NCI-H1694 (cell line): ENCODE data around the gene COL24A1.
"Not testable (repeated sequence)": the region's sequence is repeated elsewhere in the genome, so short reads cannot be mapped to it uniquely, and the experiment has no call there.

Experiments
- DNase-seq: peaks from one replicate; lab custom pipeline; 2025; lab: John Stamatoyannopoulos, UW

Gene COL24A1

GRCh38 chr1:85984636-85985035 lies 171.9 kb downstream of the COL24A1 start:
- no peak for DNase-seq

DNA sequence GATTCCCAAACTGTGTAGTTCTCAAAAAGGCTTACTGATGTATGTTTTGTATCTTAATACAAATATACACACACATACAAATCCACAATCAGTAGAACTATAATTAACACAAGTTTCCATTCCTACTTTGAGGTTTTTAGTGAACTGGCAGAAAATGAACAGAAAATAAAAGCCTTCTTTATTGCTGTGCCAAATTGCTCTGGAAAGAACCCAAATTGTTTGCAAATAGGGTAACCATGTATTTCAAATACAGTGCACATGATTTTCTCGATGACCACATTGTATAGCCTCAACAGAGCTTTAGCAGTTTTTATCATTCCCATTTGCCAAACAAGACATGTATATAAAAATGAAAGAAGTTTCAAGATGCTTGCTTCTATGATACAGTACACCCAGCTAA lies 173.3 kb downstream of the COL24A1 start:
- no peak for DNase-seq

DNA sequence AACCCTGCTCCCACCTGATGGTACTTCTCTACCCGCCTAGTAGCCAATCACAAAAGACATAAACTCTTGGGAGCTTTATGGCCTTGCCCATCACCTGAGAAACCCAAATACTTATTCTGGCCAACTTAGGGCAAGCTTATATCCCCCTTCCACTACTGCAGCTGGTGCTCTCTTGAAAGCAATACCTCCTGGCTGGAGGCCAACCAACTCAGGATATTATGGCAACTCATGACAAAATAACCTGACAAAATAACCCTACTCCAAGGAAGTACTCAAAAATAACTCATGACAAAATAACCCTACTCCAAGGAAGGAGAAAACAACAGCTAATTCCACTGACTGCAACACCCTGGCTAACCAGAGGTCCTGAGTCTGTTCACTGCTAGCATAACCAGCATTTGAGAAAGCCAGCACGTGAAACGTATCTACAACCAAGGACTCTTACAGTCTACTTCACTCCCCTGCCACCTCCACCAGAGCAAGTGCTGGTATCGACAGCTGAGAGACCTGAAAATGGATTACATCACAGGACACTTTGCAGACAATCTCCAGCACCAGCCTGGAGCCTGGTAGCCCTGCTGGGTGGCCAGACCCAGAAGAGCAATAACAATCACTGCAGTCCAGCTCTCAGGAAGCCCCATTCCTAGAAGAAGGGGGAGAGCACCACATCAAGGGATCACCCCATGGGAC lies 179.9 kb downstream of the COL24A1 start:
- no peak for DNase-seq

- DNase-seq, result no peak
These were observed 180.6 kb downstream of the COL24A1 start for GRCh38 chr1:85975912-85976371.

DNA sequence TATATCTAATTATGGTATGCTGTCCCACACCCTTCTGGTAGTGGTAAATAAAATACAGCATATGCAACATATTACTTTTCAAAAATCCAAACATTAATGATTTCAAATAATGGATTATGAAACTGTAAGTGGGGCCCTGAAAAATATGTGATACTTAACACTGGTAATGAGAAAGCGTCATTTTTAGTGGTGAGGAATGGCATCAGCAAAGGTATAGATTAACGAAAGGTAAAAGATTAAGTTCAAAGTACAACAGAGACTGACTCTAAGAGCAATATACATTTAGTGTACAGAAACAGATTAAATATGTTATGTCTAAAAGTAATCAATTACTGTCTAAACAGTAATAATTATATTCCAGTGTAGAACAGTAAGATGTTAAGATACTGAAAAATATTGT lies 194.1 kb downstream of the COL24A1 start:
- DNase-seq, result no peak

GRCh38 chr1:85957760-85958159 lies 198.8 kb downstream of the COL24A1 start:
- DNase-seq, result no peak

GRCh38 chr1:85955218-85955617 lies 201.4 kb downstream of the COL24A1 start:
- DNase-seq, result not testable (repeated sequence)

DNA sequence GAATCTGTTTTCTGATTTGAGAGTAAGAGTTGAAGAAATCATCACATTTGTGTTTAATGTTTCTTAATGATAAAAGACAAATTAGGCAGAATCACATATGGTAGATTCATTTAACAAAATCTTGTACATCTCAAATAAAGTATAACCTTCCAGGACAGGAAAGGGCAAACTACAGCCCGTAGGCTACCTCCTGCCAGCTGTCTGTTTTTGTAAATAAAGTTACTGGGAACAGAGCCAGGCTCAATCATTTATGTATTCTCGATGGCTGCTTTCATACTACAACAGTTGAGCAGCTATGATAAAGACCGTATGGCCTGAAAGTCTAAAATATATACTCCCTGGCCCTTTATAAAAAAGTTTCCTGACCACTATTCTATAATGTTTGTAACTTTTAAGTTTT lies 204.1 kb downstream of the COL24A1 start:
- DNase-seq, result peak; percentile 78

DNA sequence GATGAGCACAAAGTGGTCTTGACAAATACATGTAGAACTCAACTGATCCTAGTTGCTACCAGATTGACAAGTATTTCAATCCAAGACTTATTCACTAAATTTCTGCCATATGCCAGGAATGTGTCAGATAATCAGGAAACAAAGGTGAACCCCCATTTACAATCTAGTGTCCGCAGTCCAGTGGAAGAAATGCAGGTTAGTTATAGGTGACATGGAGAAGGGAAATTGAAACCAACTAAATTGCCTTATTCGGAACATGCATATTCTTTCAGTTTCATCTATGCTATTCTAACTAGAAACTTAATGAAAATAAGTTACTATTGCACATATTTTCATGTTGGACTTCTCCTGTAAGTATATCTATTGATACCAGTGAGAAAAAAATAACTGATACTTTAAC lies 209.4 kb downstream of the COL24A1 start:
- no peak for DNase-seq

DNA sequence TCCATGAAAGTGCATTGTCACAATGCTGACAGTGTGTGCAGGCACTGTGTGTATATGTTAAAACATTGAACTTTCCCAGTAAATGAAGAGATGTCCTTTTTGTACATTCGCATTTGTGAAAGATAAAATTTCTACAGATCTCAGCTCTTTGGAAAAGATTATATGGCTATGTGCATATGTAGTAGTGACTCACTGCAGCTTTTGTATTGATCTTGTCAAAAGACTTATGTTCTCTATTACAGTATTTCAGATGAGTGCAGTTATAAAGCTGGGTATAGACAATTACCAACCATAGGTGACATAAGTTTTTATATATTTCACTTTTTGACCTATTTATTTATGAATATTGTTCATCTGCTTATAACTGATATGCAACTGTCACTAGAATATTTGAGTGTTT lies 212.6 kb downstream of the COL24A1 start:
- DNase-seq, result no peak

DNA sequence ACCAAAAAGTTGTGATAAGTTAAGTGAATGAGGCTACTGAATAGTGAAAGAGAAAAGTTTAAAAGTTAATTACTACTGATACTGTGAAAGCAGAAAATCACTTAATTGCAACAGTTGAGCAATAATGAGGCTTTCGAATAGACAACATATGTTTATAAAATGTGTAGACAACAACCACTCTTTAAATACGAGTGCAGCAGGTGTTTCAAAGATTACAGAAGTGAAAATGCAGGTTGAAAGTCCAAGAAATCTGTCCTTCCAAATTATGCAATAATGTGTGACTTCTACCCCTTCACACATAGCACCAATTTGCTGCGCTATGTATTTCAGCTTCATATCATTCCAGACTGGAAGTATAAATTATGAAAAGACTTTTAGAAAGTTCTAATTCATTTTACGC lies 213.0 kb downstream of the COL24A1 start:
- DNase-seq, result no peak

- DNase-seq, result no peak
These were observed 215.8 kb downstream of the COL24A1 start for GRCh38 chr1:85940656-85941306.

DNA sequence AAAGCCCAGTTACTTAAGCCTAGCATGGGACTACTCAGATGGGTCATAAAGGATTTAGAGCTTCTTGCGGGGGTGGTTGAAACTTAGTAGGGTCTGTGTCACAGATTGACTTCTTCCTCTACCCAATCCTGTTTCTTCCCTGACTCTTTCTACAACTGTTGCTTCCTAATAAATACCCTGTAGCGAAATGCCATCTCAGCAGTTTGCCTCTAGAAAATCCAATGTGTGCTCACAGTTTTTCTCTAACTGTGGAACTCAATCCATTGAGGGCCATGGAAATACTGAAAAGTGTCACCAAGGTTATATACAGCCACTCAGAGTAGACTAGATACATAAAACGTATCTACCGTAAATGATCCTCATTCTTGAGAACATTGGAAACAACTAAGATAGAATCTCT lies 217.7 kb downstream of the COL24A1 start:
- DNase-seq, result no peak

GRCh38 chr1:85936470-85936869 lies 220.1 kb downstream of the COL24A1 start:
- no peak for DNase-seq

DNA sequence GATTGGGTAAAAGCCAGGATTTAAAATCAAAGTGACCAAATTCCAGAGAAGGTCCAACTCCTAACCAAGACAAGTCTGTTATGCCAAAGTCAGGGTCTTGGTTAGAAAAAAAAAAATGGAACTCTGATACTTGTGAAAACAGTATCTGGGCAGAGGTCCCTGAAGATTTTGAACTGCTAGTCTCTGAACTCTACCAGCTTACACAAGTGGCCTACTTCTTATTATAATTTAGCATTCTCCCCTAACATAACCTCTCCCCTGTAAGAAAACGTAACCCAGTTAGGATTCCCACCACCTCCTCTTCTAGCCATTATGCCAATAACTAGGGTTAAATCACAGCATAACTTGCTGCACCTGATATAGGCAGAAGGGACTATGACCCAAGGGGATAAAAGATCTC lies 220.5 kb downstream of the COL24A1 start:
- no peak for DNase-seq

DNA sequence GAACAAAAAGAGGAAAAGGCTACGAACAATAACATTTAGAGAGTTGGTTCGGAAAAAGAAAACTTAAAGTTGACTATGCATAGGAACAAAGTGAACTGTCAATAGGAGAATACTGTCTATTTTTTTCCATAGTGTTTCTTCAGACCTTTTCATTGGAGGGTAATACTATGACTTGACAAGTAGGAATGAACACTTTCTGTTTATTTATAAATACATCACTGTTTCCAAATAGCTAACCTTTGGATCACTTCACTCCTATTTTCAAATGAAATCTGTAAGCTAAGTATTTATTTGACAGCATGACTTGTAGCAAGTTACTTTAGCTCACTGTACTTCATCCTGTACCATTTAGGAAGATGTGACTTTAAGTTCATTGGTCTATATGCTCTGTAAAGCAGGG lies 221.3 kb downstream of the COL24A1 start:
- DNase-seq, result no peak

- DNase-seq, result peak; percentile 7
These were observed 222.1 kb downstream of the COL24A1 start for GRCh38 chr1:85934516-85934915.

GRCh38 chr1:85933961-85934360 lies 222.6 kb downstream of the COL24A1 start:
- no peak for DNase-seq

GRCh38 chr1:85911742-85912141 lies 244.8 kb downstream of the COL24A1 start:
- DNase-seq, result no peak

GRCh38 chr1:85900921-85901320 lies 255.7 kb downstream of the COL24A1 start:
- DNase-seq, result no peak

DNA sequence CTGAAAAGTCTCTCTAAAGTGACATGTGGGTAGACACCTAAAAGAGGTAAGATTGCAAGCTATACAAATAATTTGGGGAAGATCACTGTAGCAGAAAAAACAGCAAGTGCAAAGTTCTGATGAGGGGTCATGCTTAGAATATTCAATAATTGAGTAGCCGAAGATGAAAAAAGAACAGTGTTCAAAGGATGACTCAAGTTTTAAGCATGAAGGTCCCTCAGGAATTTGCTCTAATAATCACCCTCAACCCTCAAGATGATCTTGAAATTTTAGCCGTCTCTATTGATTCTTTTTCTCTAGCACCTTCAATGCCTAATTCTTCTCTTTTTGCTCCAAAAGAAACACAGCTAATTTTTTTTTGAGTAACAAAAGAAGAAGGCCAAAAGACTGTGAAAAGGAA lies 257.7 kb downstream of the COL24A1 start:
- DNase-seq, result no peak

DNA sequence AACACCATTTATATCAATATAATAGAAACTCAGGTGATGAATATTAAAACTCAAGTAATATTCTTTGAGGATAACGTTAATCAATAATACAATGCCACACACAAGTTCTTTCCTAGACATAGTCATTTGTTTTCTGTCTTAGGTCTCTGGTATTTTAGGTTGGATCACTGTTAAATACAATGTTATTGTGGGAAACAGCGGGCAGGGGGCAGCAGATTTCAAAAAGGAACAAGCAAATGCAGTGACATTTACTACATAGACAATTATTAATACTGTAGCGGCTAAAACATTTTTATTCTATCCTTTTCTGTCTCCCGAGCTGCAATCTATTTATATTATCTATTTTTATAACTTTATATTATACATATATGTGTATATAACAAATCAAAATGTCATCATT lies 261.9 kb downstream of the COL24A1 start:
- peak; percentile 7 for DNase-seq

DNA sequence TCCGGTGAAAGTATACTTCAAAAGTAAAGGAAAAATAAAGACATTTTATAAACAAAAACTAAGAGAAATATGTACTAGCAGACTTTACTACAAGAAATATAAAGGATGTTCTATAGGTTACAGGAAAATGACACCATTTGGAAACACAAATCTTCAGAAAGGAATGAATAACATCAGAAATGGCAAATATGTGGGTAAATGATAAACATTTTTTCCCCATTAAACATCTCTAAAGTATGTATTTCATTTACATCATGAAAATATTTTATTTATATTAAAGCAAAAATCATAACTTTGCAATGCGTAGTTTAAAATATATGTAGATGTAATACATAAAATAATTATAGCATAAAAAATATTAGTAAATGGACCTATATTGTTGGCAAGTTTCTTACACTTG lies 264.2 kb downstream of the COL24A1 start:
- DNase-seq, result no peak

DNA sequence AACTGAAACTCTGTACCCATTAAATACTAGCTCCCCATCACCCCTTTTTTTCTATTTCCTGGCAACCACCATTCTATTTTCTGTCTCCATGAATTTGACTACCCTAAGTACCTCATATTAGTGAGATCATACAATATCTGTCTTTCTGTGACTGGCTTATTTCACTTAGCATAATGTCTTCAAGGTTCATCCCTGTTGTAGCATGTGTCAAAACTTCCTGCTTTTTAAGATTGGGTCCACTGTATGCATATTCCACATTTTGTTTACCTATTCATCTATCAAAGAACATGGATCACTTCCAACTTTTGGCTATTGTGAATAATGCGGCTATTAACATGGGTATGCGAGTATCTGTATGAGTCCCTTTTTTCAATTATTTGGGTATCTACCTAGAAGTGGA lies 266.7 kb downstream of the COL24A1 start:
- no peak for DNase-seq
